ENCODE data around the gene PEX11G.
"Not testable (repeated sequence)": the region's sequence is repeated elsewhere in the genome, so short reads cannot be mapped to it uniquely, and the experiment has no call there.

The PEX11G gene

DNA sequence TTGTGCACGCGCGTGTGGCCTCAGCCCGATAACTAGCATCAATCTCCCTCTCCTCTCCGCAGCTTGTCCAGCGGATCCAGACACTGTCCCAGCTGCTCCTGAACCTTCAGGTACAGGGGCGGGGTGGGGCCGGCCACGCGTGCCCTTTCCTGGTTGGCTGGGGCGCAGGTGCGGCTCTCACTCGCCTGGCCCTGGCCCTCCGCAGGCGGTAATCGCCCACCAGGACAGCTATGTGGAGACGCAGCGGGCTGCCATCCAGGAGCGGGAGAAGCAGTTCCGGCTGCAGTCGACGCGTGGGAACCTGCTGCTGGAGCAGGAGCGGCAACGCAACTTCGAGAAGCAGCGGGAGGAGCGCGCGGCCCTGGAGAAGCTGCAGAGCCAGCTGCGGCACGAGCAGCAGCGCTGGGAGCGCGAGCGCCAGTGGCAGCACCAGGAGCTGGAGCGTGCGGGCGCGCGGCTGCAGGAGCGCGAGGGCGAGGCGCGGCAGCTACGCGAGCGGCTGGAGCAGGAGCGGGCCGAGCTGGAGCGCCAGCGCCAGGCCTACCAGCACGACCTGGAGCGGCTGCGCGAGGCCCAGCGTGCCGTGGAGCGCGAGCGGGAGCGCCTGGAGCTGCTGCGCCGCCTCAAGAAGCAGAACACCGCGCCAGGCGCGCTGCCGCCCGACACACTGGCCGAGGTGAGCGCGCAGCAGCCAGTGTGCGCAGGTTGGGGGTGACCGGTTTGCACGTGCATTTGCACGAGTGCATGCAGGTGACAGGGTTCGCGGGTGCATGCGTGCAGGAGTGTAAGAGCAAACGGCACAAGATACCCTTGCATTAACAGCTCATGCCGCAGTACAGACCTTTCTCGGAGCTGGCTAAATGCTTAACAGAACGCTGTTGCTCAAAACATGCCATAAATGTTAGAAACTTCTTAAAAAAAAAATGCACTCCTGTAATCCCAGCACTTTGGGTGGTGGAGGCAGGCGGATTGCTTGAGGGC lies 21.5 kb downstream of the PEX11G start:
- DNase-seq (ENCODE audit: low read depth): no peak

DNA sequence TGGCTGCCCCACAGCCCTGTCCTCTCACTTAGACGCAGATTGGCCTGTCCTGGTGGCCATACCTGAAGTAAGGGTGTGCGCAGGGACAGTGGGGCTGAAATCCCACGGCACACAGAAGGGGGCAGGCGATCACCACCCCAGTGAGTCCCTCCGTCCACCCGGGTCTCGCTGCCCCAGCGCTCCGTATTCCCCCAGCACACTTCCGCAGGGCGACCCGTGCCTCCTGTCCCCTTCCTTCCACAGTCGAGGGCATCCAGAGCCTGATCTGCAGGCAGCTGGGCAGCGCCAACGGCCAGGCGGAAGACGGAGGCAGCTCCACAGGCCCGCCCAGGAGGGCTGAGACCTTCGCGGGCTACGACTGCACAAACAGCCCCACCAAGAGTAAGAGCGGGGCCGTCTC lies 25.3 kb downstream of the PEX11G start:
- DNase-seq (ENCODE audit: low read depth): no peak

GRCh38 chr19:7461841-7462629 lies 26.8 kb downstream of the PEX11G start:
- no peak for DNase-seq (ENCODE audit: low read depth)

- DNase-seq (ENCODE audit: low read depth): peak; percentile 24
Measured at GRCh38 chr19:7460562-7460966, 28.3 kb downstream of the PEX11G start.

DNA sequence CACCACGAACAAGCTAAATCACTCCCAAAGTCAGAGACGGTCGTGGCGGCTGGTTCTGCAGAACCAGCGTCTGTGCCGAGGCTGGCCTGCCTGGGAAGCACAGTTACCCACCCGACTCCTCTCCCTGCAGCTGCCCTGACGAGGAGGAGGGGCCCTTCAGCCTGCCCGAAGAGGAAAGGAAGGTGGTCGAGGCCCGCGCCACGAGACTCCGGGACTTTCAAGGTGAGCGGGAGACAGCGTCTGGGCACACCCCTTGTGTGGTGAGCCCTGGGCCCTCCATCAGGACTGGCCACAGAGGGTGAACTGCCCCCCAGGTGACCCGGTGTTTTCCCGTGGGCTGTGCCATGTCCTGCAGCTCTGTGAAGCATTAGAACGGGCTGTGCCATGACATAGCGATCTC lies 29.1 kb downstream of the PEX11G start:
- DNase-seq (ENCODE audit: low read depth): no peak

- DNase-seq (ENCODE audit: low read depth): no peak
Measured at GRCh38 chr19:7458675-7459074, 30.2 kb downstream of the PEX11G start.

- DNase-seq (ENCODE audit: low read depth): no peak
Measured at GRCh38 chr19:7456964-7457541, 31.8 kb downstream of the PEX11G start.

- no peak for DNase-seq (ENCODE audit: low read depth)
Measured at GRCh38 chr19:7455600-7456296, 33.1 kb downstream of the PEX11G start.

DNA sequence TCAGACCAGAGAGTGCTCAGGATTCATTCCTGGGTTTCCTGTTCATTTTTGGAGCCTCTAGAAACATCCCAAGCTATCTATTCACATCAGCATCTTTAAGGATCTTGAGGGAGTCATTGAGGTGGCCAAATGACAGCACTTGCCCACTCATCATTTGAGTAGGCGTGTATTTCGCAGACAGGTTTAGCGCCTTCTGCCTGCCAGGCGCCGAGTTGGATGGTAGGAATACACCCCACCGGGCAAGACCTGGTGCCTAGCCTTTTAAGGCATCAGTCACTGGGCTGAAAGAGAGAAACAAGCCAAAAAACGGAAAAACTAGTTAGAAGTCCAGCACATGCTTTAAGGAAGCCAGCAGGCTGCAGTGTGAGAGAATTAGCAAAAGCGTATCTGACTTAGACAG lies 33.8 kb downstream of the PEX11G start:
- DNase-seq (ENCODE audit: low read depth): no peak

- DNase-seq (ENCODE audit: low read depth): no peak
Measured at GRCh38 chr19:7450243-7451223, 38.3 kb downstream of the PEX11G start.

DNA sequence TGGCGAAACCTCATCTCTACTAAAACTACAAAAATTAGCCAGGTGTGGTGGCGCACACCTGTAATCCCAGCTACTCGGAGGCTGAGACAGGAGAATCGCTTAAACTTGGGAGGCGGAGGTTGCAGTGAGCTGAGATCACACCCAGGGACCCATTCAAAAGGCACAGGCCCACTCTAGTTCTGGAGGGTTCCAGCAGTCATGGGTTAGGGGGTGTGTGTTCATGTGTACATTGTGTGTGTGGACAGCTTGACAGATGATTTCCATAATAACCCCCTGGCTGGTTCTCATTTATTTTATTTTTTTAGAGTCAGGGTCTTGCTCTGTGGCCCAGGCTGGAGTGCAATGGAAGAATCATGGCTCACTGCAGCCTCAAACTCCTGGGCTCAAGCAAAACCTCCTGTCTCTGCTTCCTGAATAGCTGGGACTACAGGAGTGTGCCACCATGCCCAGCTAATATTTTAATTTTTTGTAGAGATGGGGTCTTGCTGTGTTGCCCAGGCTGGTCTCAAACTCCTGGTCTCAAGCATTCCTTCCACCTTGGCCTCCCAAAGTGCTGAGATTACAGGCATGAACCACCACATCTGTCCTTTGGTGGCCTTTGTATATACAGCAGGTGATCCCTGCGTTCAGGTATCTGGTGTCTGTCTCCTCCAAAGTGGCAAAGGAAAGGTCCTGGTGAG lies 39.3 kb downstream of the PEX11G start:
- not testable (repeated sequence) for DNase-seq (ENCODE audit: low read depth)

- DNase-seq (ENCODE audit: low read depth): no peak
Measured at GRCh38 chr19:7447648-7448047, 41.2 kb downstream of the PEX11G start.

GRCh38 chr19:7445104-7445503 lies 43.7 kb downstream of the PEX11G start:
- no peak for DNase-seq (ENCODE audit: low read depth)

- no peak for DNase-seq (ENCODE audit: low read depth)
Measured at GRCh38 chr19:7444042-7444441, 44.8 kb downstream of the PEX11G start.

GRCh38 chr19:7442423-7442822 lies 46.4 kb downstream of the PEX11G start:
- no peak for DNase-seq (ENCODE audit: low read depth)

GRCh38 chr19:7441468-7442146 lies 47.2 kb downstream of the PEX11G start:
- DNase-seq (ENCODE audit: low read depth): no peak

DNA sequence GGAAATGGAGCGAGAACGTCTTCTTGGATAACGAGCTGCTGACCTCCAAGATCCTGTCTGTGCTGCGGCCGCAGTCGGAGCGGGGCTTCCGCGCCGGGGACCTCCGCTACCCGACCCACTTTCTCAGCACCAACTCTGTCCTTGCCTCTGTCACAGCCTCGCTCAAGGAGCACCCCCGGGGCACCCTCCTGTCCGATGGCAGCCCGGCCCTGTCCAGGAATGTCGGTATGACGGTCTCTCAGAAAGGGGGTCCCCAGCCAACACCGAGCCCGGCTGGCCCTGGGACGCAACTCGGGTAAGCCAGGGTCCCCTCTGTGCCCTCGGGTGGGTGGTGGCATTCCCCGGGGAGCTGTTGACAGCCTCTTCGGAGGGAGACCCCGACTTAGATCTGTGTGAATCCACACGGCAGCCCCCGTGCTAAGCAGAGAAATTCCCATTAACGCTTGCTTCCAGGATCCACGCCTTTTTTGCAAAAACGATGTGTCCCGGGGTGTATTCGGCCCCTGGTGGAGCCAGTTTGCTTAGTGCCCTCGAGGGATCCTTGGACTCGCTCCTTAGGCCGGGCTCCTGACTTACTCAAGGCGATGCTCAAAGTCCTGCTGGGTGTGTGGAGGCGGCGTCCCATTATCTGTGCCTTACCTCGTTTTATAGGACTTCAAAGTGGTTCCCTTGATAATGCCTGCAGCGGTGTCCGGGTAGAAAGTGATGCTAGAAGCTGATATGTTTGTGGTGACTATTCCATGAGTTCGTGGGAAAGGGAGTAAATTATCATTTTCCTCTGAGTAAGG lies 48.5 kb downstream of the PEX11G start:
- no peak for DNase-seq (ENCODE audit: low read depth)

DNA sequence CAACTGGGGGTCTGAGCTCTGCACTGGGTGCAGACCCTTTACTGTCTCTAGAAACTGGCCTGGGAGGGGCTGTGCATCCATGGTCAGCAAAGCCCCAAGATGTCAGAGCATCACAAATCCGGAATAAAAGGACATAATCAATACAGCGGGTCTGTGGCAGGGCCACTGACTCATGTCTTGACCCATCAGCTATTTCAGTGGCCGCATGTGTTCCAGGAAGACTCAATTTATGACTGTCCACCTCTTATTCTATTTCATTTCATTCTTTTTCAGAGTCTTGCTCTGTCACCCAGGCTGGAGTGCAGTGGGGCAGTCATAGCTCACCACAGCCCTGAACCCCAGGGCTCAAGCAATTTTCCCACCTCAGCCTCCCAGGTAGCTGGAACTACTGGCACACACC lies 53.2 kb downstream of the PEX11G start:
- no peak for DNase-seq (ENCODE audit: low read depth)

DNA sequence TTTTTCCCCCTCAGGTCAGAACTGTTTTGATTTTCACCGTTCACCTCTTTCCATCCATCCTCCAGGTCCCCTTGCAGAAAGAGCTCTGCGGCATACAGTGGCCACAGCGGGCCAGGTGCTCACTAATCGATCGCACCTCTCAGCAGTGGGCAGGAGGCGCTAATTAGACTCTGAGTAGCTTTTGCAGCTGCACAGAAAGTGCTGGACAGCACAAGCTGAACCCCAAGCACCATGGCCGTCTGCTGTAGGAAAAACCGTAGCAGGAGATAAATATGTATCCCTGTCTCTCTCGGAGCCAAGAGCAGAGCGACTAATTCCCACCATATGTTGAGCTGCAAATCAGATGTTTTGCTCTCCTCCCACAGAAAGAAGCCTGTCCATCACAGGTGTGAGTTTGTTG lies 54.4 kb downstream of the PEX11G start:
- DNase-seq (ENCODE audit: low read depth): no peak
